Calu3 (cell line): ENCODE data around the gene ATF7. TPM values are rescaled to one million over a fixed set of nuclear protein-coding genes. Genes with fewer than 3 reads are reported as not detected.

Experiments used
- BruUV-seq: library from RNA; stranded (reverse); fragments of 400-500 nt; replicated peaks from 2 replicates; lab custom pipeline; 2021; lab: Mats Ljungman, UMichigan
- CTCF ChIA-PET: fragments of 300-600 bp; sonication (Branson Sonifier 250); formaldehyde crosslinking; loops from one replicate; lab custom pipeline; 2022; ENCODE audit warnings: antibody characterized with exemption; lab: Charles Lee
- DNase-seq: peaks from one replicate; pipeline ENCODE4 v3.0.0; 2022
- H3K27ac Mint-ChIP-seq: one replicate; pipeline ENCODE4 v1.8.0; 2022; ENCODE audit warnings: mixed read lengths; ENCODE audit not compliant: unreplicated experiment
- H3K27me3 Mint-ChIP-seq: one replicate; pipeline ENCODE4 v1.8.0; 2022; ENCODE audit warnings: mixed read lengths; ENCODE audit not compliant: unreplicated experiment
- H3K36me3 Mint-ChIP-seq: one replicate; pipeline ENCODE4 v1.8.0; 2022; ENCODE audit warnings: mild to moderate bottlenecking, moderate library complexity, mixed read lengths; ENCODE audit not compliant: insufficient read depth, unreplicated experiment
- H3K4me1 Mint-ChIP-seq: one replicate; pipeline ENCODE4 v1.8.0; 2022; ENCODE audit warnings: mild to moderate bottlenecking, low read depth, mixed read lengths; ENCODE audit not compliant: unreplicated experiment
- H3K4me3 Mint-ChIP-seq: one replicate; pipeline ENCODE4 v1.8.0; 2022; ENCODE audit warnings: mild to moderate bottlenecking, low read depth, moderate library complexity, mixed read lengths; ENCODE audit not compliant: unreplicated experiment
- H3K9me3 Mint-ChIP-seq: one replicate; pipeline ENCODE4 v1.8.0; 2022; ENCODE audit warnings: low read depth, mixed read lengths; ENCODE audit not compliant: unreplicated experiment
- CTCF ChIP-seq: fragments of 200-600 bp; IDR thresholded peaks from one replicate; pipeline ENCODE4 v1.8.0; 2022; ENCODE audit warnings: antibody characterized with exemption; ENCODE audit not compliant: unreplicated experiment
- intact Hi-C: fragments of 100-400 bp; cut with micrococcal nuclease; formaldehyde crosslinking; loops from one replicate; pipeline ENCODE4 v1.10.0; 2022; ENCODE audit not compliant: unreplicated experiment
- total RNA-seq: library from RNA; stranded (reverse); gene quantifications from 2 replicates; pipeline ENCODE4 v1.2.3, GENCODE V29; 2022

ATF7 gene
- total RNA-seq, 1 experiment from 2014 or later, result 18.0 TPM

GRCh38 chr12:53516758-53517455, 109.3 kb downstream of the ATF7 start:
- H3K9me3 Mint-ChIP-seq, result no peaks in the 10 kb centered on the region
- H3K4me3 Mint-ChIP-seq, result no peak overlapping the region
- peaks cover 15% of the 10 kb centered on the region for H3K36me3 Mint-ChIP-seq
- CTCF ChIA-PET, result interaction anchor here (1.1 kb wide), 1 partner anchor 8 kb away, joined by 3 read pairs; no protein-coding TSS in a partner anchor
- TF ChIP-seq CTCF, result no peak
- no peak for DNase-seq
- BruUV-seq, result no TSS peak
- no peak overlapping the region for H3K27ac Mint-ChIP-seq
- no peaks in the 10 kb centered on the region for H3K4me1 Mint-ChIP-seq
- intact Hi-C loops, result no loop called here
- H3K27me3 Mint-ChIP-seq, result no peaks in the 10 kb centered on the region

GRCh38 chr12:53515291-53515680, 110.9 kb downstream of the ATF7 start:
- Mint-ChIP-seq H3K27ac (no peak overlapping the region), H3K4me3 (no peak overlapping the region), H3K9me3 (no peaks in the 10 kb centered on the region), H3K4me1 (no peaks in the 10 kb centered on the region), H3K36me3 (peaks cover 11% of the 10 kb centered on the region), H3K27me3 (no peaks in the 10 kb centered on the region)
- no peak for DNase-seq
- intact Hi-C loops, result no loop called here
- CTCF ChIA-PET, result no interaction called here
- TF ChIP-seq CTCF, result no peak
- no TSS peak for BruUV-seq

- H3K4me3 Mint-ChIP-seq, result no peak overlapping the region
- TF ChIP-seq CTCF, result no peak
- CTCF ChIA-PET, result interaction anchor here (0.5 kb wide), 1 partner anchor 15 kb away, joined by 4 read pairs; the partner anchor contains the start of gene MAP3K12
- peaks cover 11% of the 10 kb centered on the region for H3K36me3 Mint-ChIP-seq
- intact Hi-C loops, result no loop called here
- no peaks in the 10 kb centered on the region for H3K4me1 Mint-ChIP-seq
- DNase-seq, result no peak
- H3K27me3 Mint-ChIP-seq, result no peaks in the 10 kb centered on the region
- H3K27ac Mint-ChIP-seq, result no peak overlapping the region
- no peaks in the 10 kb centered on the region for H3K9me3 Mint-ChIP-seq
- BruUV-seq, result no TSS peak
These were observed 111.4 kb downstream of the ATF7 start for GRCh38 chr12:53514628-53515290.

- CTCF ChIA-PET, result interaction anchor here (0.6 kb wide), 1 partner anchor 947 kb away, joined by 4 read pairs; no protein-coding TSS in a partner anchor
- no peaks in the 10 kb centered on the region for H3K4me1 Mint-ChIP-seq
- H3K27me3 Mint-ChIP-seq, result no peaks in the 10 kb centered on the region
- no peak for DNase-seq
- H3K9me3 Mint-ChIP-seq, result no peaks in the 10 kb centered on the region
- H3K27ac Mint-ChIP-seq, result no peak overlapping the region
- BruUV-seq, result no TSS peak
- peaks cover 11% of the 10 kb centered on the region for H3K36me3 Mint-ChIP-seq
- intact Hi-C loops, result no loop called here
- no peak for TF ChIP-seq CTCF
- H3K4me3 Mint-ChIP-seq, result no peak overlapping the region
These were observed 112.3 kb downstream of the ATF7 start for GRCh38 chr12:53513712-53514410.
